ENCODE measurements around the gene IDI2. TPM values are rescaled to one million over a fixed set of nuclear protein-coding genes. Genes with fewer than 3 reads are reported as not detected.

Gene IDI2
- total RNA-seq, 1 donor from 2014 or later = not detected

GRCh38 chr10:1006573-1006972, 19.1 kb downstream of the IDI2 start:
- Mint-ChIP-seq H3K9me3 (peaks cover 6% of the 10 kb centered on the region), H3K27ac (no peak overlapping the region), H3K36me3 (peaks cover 46% of the 10 kb centered on the region), H3K4me1 (ENCODE audit: unreplicated experiment) (no peaks in the 10 kb centered on the region), H3K27me3 (no peaks in the 10 kb centered on the region), H3K4me3 (no peak overlapping the region)
- DNase-seq (ENCODE audit: extremely low spot score, unreplicated experiment) = no peak
- no peak for TF ChIP-seq CTCF (conservative IDR thresholded peaks at IDR 0.05)

- H3K27me3 Mint-ChIP-seq = no peaks in the 10 kb centered on the region
Observed at GRCh38 chr10:1003884-1004670, 21.6 kb downstream of the IDI2 start.

GRCh38 chr10:1002425-1003006, 23.1 kb downstream of the IDI2 start:
- no peak for DNase-seq (ENCODE audit: extremely low spot score, unreplicated experiment)
- H3K36me3 Mint-ChIP-seq = peaks cover 61% of the 10 kb centered on the region
- no peaks in the 10 kb centered on the region for H3K27me3 Mint-ChIP-seq
- TF ChIP-seq CTCF (conservative IDR thresholded peaks at IDR 0.05) = no peak
- H3K27ac Mint-ChIP-seq = no peak overlapping the region
- peaks cover 13% of the 10 kb centered on the region for H3K9me3 Mint-ChIP-seq
- no peak overlapping the region for H3K4me3 Mint-ChIP-seq
- H3K4me1 Mint-ChIP-seq (ENCODE audit: unreplicated experiment) = no peaks in the 10 kb centered on the region

More at GRCh38 chr10:1003884-1004670, 21.6 kb downstream of the IDI2 start:
- H3K27ac Mint-ChIP-seq = no peak overlapping the region
- no peak for TF ChIP-seq CTCF (conservative IDR thresholded peaks at IDR 0.05)
- H3K4me3 Mint-ChIP-seq = no peak overlapping the region
- no peak for DNase-seq (ENCODE audit: extremely low spot score, unreplicated experiment)
- H3K36me3 Mint-ChIP-seq = peaks cover 57% of the 10 kb centered on the region
- peaks cover 13% of the 10 kb centered on the region for H3K9me3 Mint-ChIP-seq
- H3K4me1 Mint-ChIP-seq (ENCODE audit: unreplicated experiment) = no peaks in the 10 kb centered on the region

- H3K9me3 Mint-ChIP-seq = peaks cover 13% of the 10 kb centered on the region
- no peak overlapping the region for H3K27ac Mint-ChIP-seq
- no peak for DNase-seq (ENCODE audit: extremely low spot score, unreplicated experiment)
- no peak for TF ChIP-seq CTCF (conservative IDR thresholded peaks at IDR 0.05)
- H3K36me3 Mint-ChIP-seq = peaks cover 54% of the 10 kb centered on the region
- H3K4me3 Mint-ChIP-seq = no peak overlapping the region
- no peaks in the 10 kb centered on the region for H3K4me1 Mint-ChIP-seq (ENCODE audit: unreplicated experiment)
- no peaks in the 10 kb centered on the region for H3K27me3 Mint-ChIP-seq
Observed at GRCh38 chr10:997266-998022, 28.2 kb downstream of the IDI2 start.

- H3K27ac Mint-ChIP-seq = no peak overlapping the region
- no peak for TF ChIP-seq CTCF (conservative IDR thresholded peaks at IDR 0.05)
- H3K9me3 Mint-ChIP-seq = peaks cover 2% of the 10 kb centered on the region
- peaks cover 4% of the 10 kb centered on the region for H3K4me1 Mint-ChIP-seq (ENCODE audit: unreplicated experiment)
- H3K36me3 Mint-ChIP-seq = peaks cover 45% of the 10 kb centered on the region
- H3K4me3 Mint-ChIP-seq = no peak overlapping the region
- no peak for DNase-seq (ENCODE audit: extremely low spot score, unreplicated experiment)
- H3K27me3 Mint-ChIP-seq = no peaks in the 10 kb centered on the region
Observed at GRCh38 chr10:996031-996430, 29.6 kb downstream of the IDI2 start.

Measured in type B pancreatic cell (in vitro differentiated cells).